Spinal cord (tissue), 10 donors: ENCODE results near the gene DRC7. TPM values are rescaled to one million over a fixed set of nuclear protein-coding genes. Genes with fewer than 3 reads are reported as not detected.

ENCODE experiments used
- DNase-seq, 6 donors: peaks; one replicate each; pipeline versions ENCODE4 v3.0.0 to v3.0.0-alpha.2; 2013 to 2015; ENCODE audit warnings: low spot score in 6 of 6, low read depth in 4 of 6
- H3K27ac ChIP-seq: one replicate; pipeline ENCODE4 v1.5.1; 2013; ENCODE audit warnings: low read depth, low read length, control low read depth
- H3K27me3 ChIP-seq: one replicate; pipeline ENCODE4 v1.6.1; 2013; ENCODE audit warnings: low read length; ENCODE audit not compliant: control insufficient read depth, insufficient read depth
- H3K36me3 ChIP-seq: one replicate; pipeline ENCODE4 v1.6.1; 2013; ENCODE audit warnings: low read length; ENCODE audit not compliant: control insufficient read depth, insufficient read depth
- H3K4me1 ChIP-seq: one replicate; pipeline ENCODE4 v1.6.1; 2013; ENCODE audit warnings: low read length; ENCODE audit not compliant: control insufficient read depth, insufficient read depth
- H3K4me3 ChIP-seq: one replicate; pipeline ENCODE4 v1.5.1; 2013; ENCODE audit warnings: low read depth, low read length, control low read depth
- H3K9me3 ChIP-seq: one replicate; pipeline ENCODE4 v1.6.1; 2013; ENCODE audit warnings: low read length; ENCODE audit not compliant: control insufficient read depth, insufficient read depth
- WGBS: methylation state at CpG from one replicate; pipeline ENCODE4 v1.1.5; 2013; ENCODE audit warnings: missing lambda C conversion rate; ENCODE audit not compliant: insufficient coverage; 5-methylcytosine and 5-hydroxymethylcytosine counted together
- polyA plus RNA-seq, 2 donors: library from polyadenylated mRNA; unstranded; fragments of 120-200 nt; gene quantifications; one replicate each; pipeline ENCODE4 v1.2.1, GENCODE V29; 2013; ENCODE audit not compliant: insufficient read length in 2 of 2
- total RNA-seq, 2 donors: library from RNA; depleted of rRNA in 1 of 2; stranded (reverse); fragments of 120-200 nt in 1 of 2; fragments of >200 nt in 1 of 2; gene quantifications; one replicate each; pipeline versions ENCODE4 v1.2.3 to v1.2.4, GENCODE V29; 2013 to 2014
- donor health status: healthy.

DRC7 gene
- total and polyA plus RNA-seq, 4 donors, result 0.69 to 6.0 (median 4.0) TPM

GRCh38 chr16:57751539-57752202 is 57.1 kb downstream of the DRC7 start:
- H3K4me3 ChIP-seq, result no peak overlapping the region
- WGBS, result 93% methylated on average over 25 of the region's 26 CpGs
- DNase-seq, result no peak
- H3K4me1 ChIP-seq, result no peaks in the 10 kb centered on the region
- no peak overlapping the region for H3K27ac ChIP-seq
- H3K9me3 ChIP-seq, result no peaks in the 10 kb centered on the region
- peaks cover 95% of the 10 kb centered on the region for H3K36me3 ChIP-seq
- H3K27me3 ChIP-seq, result no peaks in the 10 kb centered on the region

GRCh38 chr16:57752203-57752580 is 57.6 kb downstream of the DRC7 start:
- H3K27me3 ChIP-seq, result no peaks in the 10 kb centered on the region
- H3K36me3 ChIP-seq, result peaks cover 97% of the 10 kb centered on the region
- no peak overlapping the region for H3K27ac ChIP-seq
- WGBS, result 94% methylated on average over 6 of the region's 6 CpGs
- no peaks in the 10 kb centered on the region for H3K4me1 ChIP-seq
- no peaks in the 10 kb centered on the region for H3K9me3 ChIP-seq
- no peak for DNase-seq
- H3K4me3 ChIP-seq, result no peak overlapping the region

GRCh38 chr16:57752581-57753447 is 58.2 kb downstream of the DRC7 start:
- Histone ChIP-seq H3K27me3 (no peaks in the 10 kb centered on the region), H3K4me3 (no peak overlapping the region), H3K4me1 (peaks cover 3% of the 10 kb centered on the region), H3K9me3 (no peaks in the 10 kb centered on the region), H3K36me3 (peaks cover 97% of the 10 kb centered on the region), H3K27ac (no peak overlapping the region)
- DNase-seq, result no peak
- 93% methylated on average over 44 of the region's 44 CpGs for WGBS

GRCh38 chr16:57753448-57754353 is 59.1 kb downstream of the DRC7 start:
- 90% methylated on average over 29 of the region's 32 CpGs for WGBS
- no peaks in the 10 kb centered on the region for H3K9me3 ChIP-seq
- no peak for DNase-seq
- no peak overlapping the region for H3K4me3 ChIP-seq
- no peak overlapping the region for H3K27ac ChIP-seq
- peaks cover 3% of the 10 kb centered on the region for H3K4me1 ChIP-seq
- H3K27me3 ChIP-seq, result no peaks in the 10 kb centered on the region
- peaks cover 97% of the 10 kb centered on the region for H3K36me3 ChIP-seq

- Histone ChIP-seq H3K4me3 (no peak overlapping the region), H3K27ac (no peak overlapping the region), H3K4me1 (peaks cover 3% of the 10 kb centered on the region), H3K9me3 (no peaks in the 10 kb centered on the region), H3K27me3 (no peaks in the 10 kb centered on the region), H3K36me3 (peaks cover 100% of the 10 kb centered on the region)
- 83% methylated on average over 9 of the region's 9 CpGs for WGBS
- no peak for DNase-seq
Observed at GRCh38 chr16:57754354-57755060, 59.9 kb downstream of the DRC7 start.

GRCh38 chr16:57755061-57755684 is 60.6 kb downstream of the DRC7 start:
- Histone ChIP-seq H3K4me1 (peaks cover 3% of the 10 kb centered on the region), H3K9me3 (no peaks in the 10 kb centered on the region), H3K36me3 (peaks cover 100% of the 10 kb centered on the region), H3K4me3 (no peak overlapping the region), H3K27me3 (no peaks in the 10 kb centered on the region), H3K27ac (no peak overlapping the region)
- DNase-seq, result no peak
- WGBS, result 85% methylated on average over 23 of the region's 24 CpGs

- no peak for DNase-seq
- Histone ChIP-seq H3K27me3 (no peaks in the 10 kb centered on the region), H3K4me3 (no peak overlapping the region), H3K4me1 (peaks cover 3% of the 10 kb centered on the region), H3K27ac (no peak overlapping the region), H3K36me3 (peaks cover 100% of the 10 kb centered on the region), H3K9me3 (no peaks in the 10 kb centered on the region)
- WGBS, result 89% methylated on average over 13 of the region's 18 CpGs
Observed at GRCh38 chr16:57755726-57756423, 61.3 kb downstream of the DRC7 start.

- no peak for DNase-seq
- H3K27me3 ChIP-seq, result no peaks in the 10 kb centered on the region
- peaks cover 3% of the 10 kb centered on the region for H3K4me1 ChIP-seq
- H3K4me3 ChIP-seq, result no peak overlapping the region
- peaks cover 100% of the 10 kb centered on the region for H3K36me3 ChIP-seq
- no peak overlapping the region for H3K27ac ChIP-seq
- WGBS, result 86% methylated on average over 14 of the region's 15 CpGs
- H3K9me3 ChIP-seq, result no peaks in the 10 kb centered on the region
Observed at GRCh38 chr16:57756424-57757325, 62.1 kb downstream of the DRC7 start.
